KOPT-K1 (cell line): ENCODE data around the gene BPHL.
"Not testable (repeated sequence)": the region's sequence is repeated elsewhere in the genome, so short reads cannot be mapped to it uniquely, and the experiment has no call there.

Experiments used
- H3K27ac ChIP-seq: fragments of 200-600 bp; sonication (generic); 2 replicates; pipeline ENCODE4 v1.5.1; 2016; ENCODE audit warnings: antibody characterized with exemption, mild to moderate bottlenecking, low read depth, low read length; ENCODE audit not compliant: poor library complexity, severe bottlenecking
- H3K36me3 ChIP-seq: fragments of 200-600 bp; sonication (generic); 2 replicates; pipeline ENCODE4 v1.5.1; 2017; ENCODE audit warnings: antibody characterized with exemption, mild to moderate bottlenecking, low read length, moderate library complexity; ENCODE audit not compliant: insufficient read depth
- H3K9me3 ChIP-seq: fragments of 200-600 bp; sonication (generic); 2 replicates; pipeline ENCODE4 v1.5.1; 2017; ENCODE audit warnings: antibody characterized with exemption, low read length, mild to moderate bottlenecking; ENCODE audit not compliant: insufficient read depth, poor library complexity, severe bottlenecking

BPHL gene

GRCh38 chr6:3175715-3176402 lies 57.3 kb downstream of the BPHL start:
- H3K36me3 ChIP-seq: no peaks in the 10 kb centered on the region
- H3K9me3 ChIP-seq: no peaks in the 10 kb centered on the region
- no peak overlapping the region for H3K27ac ChIP-seq

GRCh38 chr6:3176562-3177355 lies 58.2 kb downstream of the BPHL start:
- H3K27ac ChIP-seq: no peak overlapping the region
- H3K36me3 ChIP-seq: no peaks in the 10 kb centered on the region
- H3K9me3 ChIP-seq: no peaks in the 10 kb centered on the region

DNA sequence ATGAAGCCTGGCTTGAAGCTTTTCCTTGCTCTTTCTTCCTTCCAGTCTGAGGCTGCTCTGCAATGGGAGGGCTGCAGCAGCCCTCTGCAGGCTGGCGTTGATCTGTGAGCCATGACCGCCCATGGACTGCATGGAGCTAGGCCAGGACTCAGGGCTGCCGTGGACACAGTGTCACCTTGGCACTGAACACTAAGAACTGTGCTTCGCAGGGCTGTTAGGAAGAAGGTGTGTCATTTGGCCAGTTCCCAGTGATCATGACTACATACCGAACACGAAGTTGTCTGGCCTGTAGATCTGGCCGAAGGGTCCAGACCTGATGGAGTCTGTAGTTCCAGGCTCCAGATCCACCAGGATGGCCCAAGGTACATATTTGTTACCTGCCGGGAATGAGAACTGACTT lies 60.2 kb downstream of the BPHL start:
- H3K27ac ChIP-seq, H3K36me3 ChIP-seq: not testable (repeated sequence)

DNA sequence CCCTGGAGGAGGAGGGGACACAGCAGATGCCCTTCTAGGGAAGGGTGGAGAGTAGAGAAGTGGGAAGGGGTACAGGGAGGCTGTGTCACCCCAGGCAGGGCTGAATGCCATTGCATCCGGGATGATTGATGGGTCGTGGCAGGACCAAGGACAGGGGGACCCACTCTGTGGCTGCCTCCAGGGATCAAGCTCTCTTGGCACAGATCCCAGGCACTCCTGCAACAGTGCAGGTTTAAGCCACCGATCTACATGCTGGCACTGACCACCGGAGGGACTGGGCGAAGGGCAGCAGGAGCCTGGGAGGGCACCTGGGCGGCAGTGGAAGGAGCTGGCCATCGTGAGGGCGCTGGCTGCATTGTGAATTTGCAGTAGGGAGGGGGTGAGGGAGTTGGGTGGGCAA lies 61.4 kb downstream of the BPHL start:
- H3K9me3 ChIP-seq, H3K36me3 ChIP-seq, H3K27ac ChIP-seq: not testable (repeated sequence)

More for the DNA sequence above, 60.2 kb downstream of the BPHL start:
- not testable (repeated sequence) for H3K9me3 ChIP-seq

GRCh38 chr6:3181105-3181504 lies 62.6 kb downstream of the BPHL start:
- Histone ChIP-seq H3K36me3 (no peaks in the 10 kb centered on the region), H3K9me3 (no peaks in the 10 kb centered on the region), H3K27ac (no peak overlapping the region)

DNA sequence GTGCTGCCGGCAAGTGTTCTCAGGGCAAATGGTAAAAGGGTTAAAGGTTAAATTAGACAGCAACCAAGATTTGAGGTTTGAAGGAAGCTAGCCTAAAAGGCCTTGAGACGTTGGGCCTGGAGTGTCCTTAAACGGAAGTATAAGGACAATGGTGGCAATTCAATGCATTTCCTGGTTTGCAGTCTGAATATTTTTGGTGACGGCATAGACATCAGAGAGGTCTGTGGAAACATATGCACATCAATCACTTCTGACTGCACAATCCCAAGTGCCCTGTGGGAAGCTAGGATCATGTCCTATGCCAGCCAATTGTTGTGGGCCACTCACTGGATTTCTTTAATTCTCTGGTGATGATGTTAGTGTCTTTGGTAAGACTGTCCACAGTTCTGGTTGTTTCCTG lies 64.6 kb downstream of the BPHL start:
- Histone ChIP-seq H3K27ac (no peak overlapping the region), H3K36me3 (no peaks in the 10 kb centered on the region), H3K9me3 (no peaks in the 10 kb centered on the region)

DNA sequence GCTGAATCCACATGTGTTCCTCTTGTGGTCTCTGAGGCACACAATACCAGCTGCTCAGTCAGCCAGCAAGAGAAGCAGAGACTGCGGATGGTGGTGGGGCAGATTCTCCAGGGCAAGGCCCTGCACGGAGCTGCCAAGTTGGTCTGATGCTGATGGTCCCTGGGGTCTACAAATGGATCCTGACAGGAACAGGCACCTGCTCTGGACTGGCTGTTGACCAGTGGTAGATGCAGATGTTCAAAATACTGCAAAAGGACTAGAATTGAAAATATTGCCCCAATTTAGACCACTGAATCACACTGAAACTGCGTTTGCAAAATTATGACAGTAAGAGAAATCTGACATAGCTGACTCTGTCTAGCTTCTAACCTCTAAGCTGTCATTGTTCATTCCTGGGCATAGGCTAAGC lies 68.5 kb downstream of the BPHL start:
- Histone ChIP-seq H3K36me3 (no peaks in the 10 kb centered on the region), H3K9me3 (no peaks in the 10 kb centered on the region), H3K27ac (no peak overlapping the region)

- no peaks in the 10 kb centered on the region for H3K9me3 ChIP-seq
- H3K27ac ChIP-seq: no peak overlapping the region
Observed at GRCh38 chr6:3188262-3188661, 69.8 kb downstream of the BPHL start.

GRCh38 chr6:3189192-3189591 lies 70.7 kb downstream of the BPHL start:
- H3K9me3 ChIP-seq, H3K27ac ChIP-seq, H3K36me3 ChIP-seq: not testable (repeated sequence)

More at GRCh38 chr6:3188262-3188661, 69.8 kb downstream of the BPHL start:
- no peaks in the 10 kb centered on the region for H3K36me3 ChIP-seq

- Histone ChIP-seq H3K9me3 (no peaks in the 10 kb centered on the region), H3K36me3 (no peaks in the 10 kb centered on the region), H3K27ac (no peak overlapping the region)
Observed at GRCh38 chr6:3190056-3190455, 71.5 kb downstream of the BPHL start.

- no peak overlapping the region for H3K27ac ChIP-seq
- no peaks in the 10 kb centered on the region for H3K36me3 ChIP-seq
- H3K9me3 ChIP-seq: no peaks in the 10 kb centered on the region
Observed at GRCh38 chr6:3190779-3191178, 72.3 kb downstream of the BPHL start.

- H3K9me3 ChIP-seq: no peaks in the 10 kb centered on the region
- H3K36me3 ChIP-seq: no peaks in the 10 kb centered on the region
- no peak overlapping the region for H3K27ac ChIP-seq
Observed at GRCh38 chr6:3193102-3193849, 74.8 kb downstream of the BPHL start.

DNA sequence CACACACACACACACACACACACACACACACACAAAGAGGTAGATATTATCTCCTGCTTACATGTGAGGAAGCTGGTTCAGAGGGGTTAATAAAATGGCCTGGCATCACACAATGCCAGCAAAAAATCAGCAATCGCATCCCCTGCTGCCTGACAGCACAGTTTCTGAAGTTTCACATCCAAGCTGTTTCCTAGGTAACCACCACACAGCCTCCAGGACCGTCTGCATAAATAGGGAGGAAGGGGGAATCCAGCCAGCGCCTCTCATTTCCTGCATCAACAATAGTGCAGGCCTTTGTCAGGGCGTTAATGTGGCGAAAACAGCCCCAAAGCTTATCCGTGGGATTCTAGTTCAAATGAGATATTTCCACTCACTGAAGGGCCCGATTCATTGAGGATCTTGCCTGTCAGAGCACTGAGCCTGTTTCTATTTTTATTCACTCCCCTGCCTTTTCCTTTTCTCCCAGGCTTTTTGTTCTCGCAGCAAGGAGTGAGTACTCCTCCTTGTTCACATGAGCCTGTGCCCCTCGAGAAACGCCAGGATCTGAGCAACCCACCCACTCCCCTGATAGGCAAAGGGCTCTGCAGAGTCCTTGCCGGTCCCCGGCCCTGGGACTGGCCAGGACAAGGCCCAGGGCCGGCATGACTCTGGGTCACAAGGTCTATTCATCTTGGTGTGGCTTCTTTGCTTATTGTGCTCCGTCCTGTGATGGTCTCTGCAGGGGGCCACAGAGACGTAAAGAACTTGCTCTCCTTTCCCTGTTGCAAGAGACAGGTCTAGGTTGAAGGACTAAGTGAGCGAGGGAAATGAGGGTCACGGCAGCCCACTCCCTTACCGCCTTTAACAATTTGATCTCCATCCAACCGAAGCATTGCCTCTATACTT lies 76.3 kb downstream of the BPHL start:
- Histone ChIP-seq H3K27ac (no peak overlapping the region), H3K36me3 (no peaks in the 10 kb centered on the region), H3K9me3 (no peaks in the 10 kb centered on the region)

DNA sequence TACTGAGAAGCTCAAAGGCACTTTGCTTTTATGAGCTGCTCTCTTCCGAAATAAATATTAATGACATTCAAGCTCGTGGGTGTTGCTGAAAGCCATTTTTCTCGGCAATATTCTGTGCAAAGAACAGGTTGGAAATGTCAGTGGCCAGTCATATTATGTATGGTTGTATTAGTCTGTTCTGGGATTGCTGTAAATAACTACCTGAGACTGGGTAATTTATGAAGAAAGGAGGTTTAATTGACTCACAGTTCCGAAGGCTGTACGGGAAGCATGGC lies 76.8 kb downstream of the BPHL start:
- H3K36me3 ChIP-seq: no peaks in the 10 kb centered on the region
- no peak overlapping the region for H3K27ac ChIP-seq
- H3K9me3 ChIP-seq: no peaks in the 10 kb centered on the region
